ENCODE data around the gene ZNF157.

GRCh38 chrX:47430925-47431324 lies 60.5 kb downstream of the ZNF157 start:
- TF ChIP-seq, protein P1, sequence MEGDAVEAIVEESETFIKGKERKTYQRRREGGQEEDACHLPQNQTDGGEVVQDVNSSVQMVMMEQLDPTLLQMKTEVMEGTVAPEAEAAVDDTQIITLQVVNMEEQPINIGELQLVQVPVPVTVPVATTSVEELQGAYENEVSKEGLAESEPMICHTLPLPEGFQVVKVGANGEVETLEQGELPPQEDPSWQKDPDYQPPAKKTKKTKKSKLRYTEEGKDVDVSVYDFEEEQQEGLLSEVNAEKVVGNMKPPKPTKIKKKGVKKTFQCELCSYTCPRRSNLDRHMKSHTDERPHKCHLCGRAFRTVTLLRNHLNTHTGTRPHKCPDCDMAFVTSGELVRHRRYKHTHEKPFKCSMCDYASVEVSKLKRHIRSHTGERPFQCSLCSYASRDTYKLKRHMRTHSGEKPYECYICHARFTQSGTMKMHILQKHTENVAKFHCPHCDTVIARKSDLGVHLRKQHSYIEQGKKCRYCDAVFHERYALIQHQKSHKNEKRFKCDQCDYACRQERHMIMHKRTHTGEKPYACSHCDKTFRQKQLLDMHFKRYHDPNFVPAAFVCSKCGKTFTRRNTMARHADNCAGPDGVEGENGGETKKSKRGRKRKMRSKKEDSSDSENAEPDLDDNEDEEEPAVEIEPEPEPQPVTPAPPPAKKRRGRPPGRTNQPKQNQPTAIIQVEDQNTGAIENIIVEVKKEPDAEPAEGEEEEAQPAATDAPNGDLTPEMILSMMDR (IDR thresholded peaks at IDR 0.05 in 8 of 11, conservative IDR thresholded peaks at IDR 0.05 in 3 of 11), result no peak
- TF ChIP-seq POLR2A (IDR thresholded peaks at IDR 0.05), result no peak
